ENCODE measurements around the gene CD2AP.

CD2AP gene

GRCh38 chr6:47581591-47581990 lies 104.0 kb downstream of the CD2AP start:
- Mint-ChIP-seq H3K9me3 (no peaks in the 10 kb centered on the region), H3K4me1 (peaks cover 3% of the 10 kb centered on the region), H3K27me3 (no peaks in the 10 kb centered on the region), H3K4me3 (no peak overlapping the region), H3K27ac (no peak overlapping the region), H3K36me3 (peaks cover 30% of the 10 kb centered on the region)
- DNase-seq (ENCODE audit: low spot score in 2 of 2) (no peak), ATAC-seq (ENCODE audit: low read depth) (peak; percentile 22)

- Mint-ChIP-seq H3K36me3 (peaks cover 52% of the 10 kb centered on the region), H3K4me1 (peaks cover 3% of the 10 kb centered on the region), H3K9me3 (no peaks in the 10 kb centered on the region), H3K27me3 (no peaks in the 10 kb centered on the region), H3K4me3 (no peak overlapping the region), H3K27ac (no peak overlapping the region)
- ATAC-seq (ENCODE audit: low read depth) (no peak), DNase-seq (ENCODE audit: low spot score in 2 of 2) (no peak)
Measured at GRCh38 chr6:47587493-47587892, 109.9 kb downstream of the CD2AP start.

- peaks cover 53% of the 10 kb centered on the region for H3K36me3 Mint-ChIP-seq
- DNase-seq (ENCODE audit: low spot score in 2 of 2), result no peak
- H3K4me1 Mint-ChIP-seq, result no peaks in the 10 kb centered on the region
- H3K27me3 Mint-ChIP-seq, result no peaks in the 10 kb centered on the region
- ATAC-seq (ENCODE audit: low read depth), result no peak
- H3K4me3 Mint-ChIP-seq, result no peak overlapping the region
- peak overlapping the region; percentile 39 for H3K27ac Mint-ChIP-seq
- H3K9me3 Mint-ChIP-seq, result peaks cover 1% of the 10 kb centered on the region
Measured at GRCh38 chr6:47592131-47592840, 114.7 kb downstream of the CD2AP start.

GRCh38 chr6:47593979-47594378 lies 116.4 kb downstream of the CD2AP start:
- DNase-seq (ENCODE audit: low spot score in 2 of 2), result no peak
- peaks cover 53% of the 10 kb centered on the region for H3K36me3 Mint-ChIP-seq
- H3K9me3 Mint-ChIP-seq, result peaks cover 1% of the 10 kb centered on the region
- ATAC-seq (ENCODE audit: low read depth), result no peak
- no peaks in the 10 kb centered on the region for H3K27me3 Mint-ChIP-seq
- no peak overlapping the region for H3K27ac Mint-ChIP-seq
- H3K4me3 Mint-ChIP-seq, result no peak overlapping the region
- no peaks in the 10 kb centered on the region for H3K4me1 Mint-ChIP-seq

- Mint-ChIP-seq H3K4me1 (no peaks in the 10 kb centered on the region), H3K9me3 (peaks cover 1% of the 10 kb centered on the region), H3K36me3 (peaks cover 39% of the 10 kb centered on the region), H3K27ac (no peak overlapping the region), H3K4me3 (no peak overlapping the region), H3K27me3 (no peaks in the 10 kb centered on the region)
- no peak for ATAC-seq (ENCODE audit: low read depth)
- DNase-seq (ENCODE audit: low spot score in 2 of 2), result no peak
Measured at GRCh38 chr6:47595785-47596184, 118.2 kb downstream of the CD2AP start.

- Mint-ChIP-seq H3K36me3 (peaks cover 36% of the 10 kb centered on the region), H3K27ac (no peak overlapping the region), H3K9me3 (peaks cover 1% of the 10 kb centered on the region), H3K4me3 (no peak overlapping the region), H3K27me3 (no peaks in the 10 kb centered on the region), H3K4me1 (no peaks in the 10 kb centered on the region)
- DNase-seq (ENCODE audit: low spot score in 2 of 2), result no peak
- no peak for ATAC-seq (ENCODE audit: low read depth)
Measured at GRCh38 chr6:47598367-47598766, 120.8 kb downstream of the CD2AP start.

GRCh38 chr6:47599512-47599911 lies 121.9 kb downstream of the CD2AP start:
- DNase-seq (ENCODE audit: low spot score in 2 of 2) (no peak), ATAC-seq (ENCODE audit: low read depth) (no peak)
- no peak overlapping the region for H3K4me3 Mint-ChIP-seq
- H3K36me3 Mint-ChIP-seq, result peaks cover 29% of the 10 kb centered on the region
- no peaks in the 10 kb centered on the region for H3K4me1 Mint-ChIP-seq
- peaks cover 1% of the 10 kb centered on the region for H3K9me3 Mint-ChIP-seq
- H3K27me3 Mint-ChIP-seq, result no peaks in the 10 kb centered on the region
- peak overlapping the region; percentile 31 for H3K27ac Mint-ChIP-seq

GRCh38 chr6:47603227-47603626 lies 125.6 kb downstream of the CD2AP start:
- Mint-ChIP-seq H3K36me3 (peaks cover 21% of the 10 kb centered on the region), H3K27ac (no peak overlapping the region), H3K27me3 (no peaks in the 10 kb centered on the region), H3K4me1 (no peaks in the 10 kb centered on the region), H3K9me3 (no peaks in the 10 kb centered on the region), H3K4me3 (no peak overlapping the region)
- ATAC-seq (ENCODE audit: low read depth) (no peak), DNase-seq (ENCODE audit: low spot score in 2 of 2) (no peak)

- DNase-seq (ENCODE audit: low spot score in 2 of 2) (no peak), ATAC-seq (ENCODE audit: low read depth) (no peak)
- Mint-ChIP-seq H3K27me3 (no peaks in the 10 kb centered on the region), H3K9me3 (no peaks in the 10 kb centered on the region), H3K4me3 (no peak overlapping the region), H3K27ac (no peak overlapping the region), H3K36me3 (peaks cover 21% of the 10 kb centered on the region), H3K4me1 (no peaks in the 10 kb centered on the region)
Measured at GRCh38 chr6:47603995-47604394, 126.4 kb downstream of the CD2AP start.

- peaks cover 51% of the 10 kb centered on the region for H3K36me3 Mint-ChIP-seq
- H3K27me3 Mint-ChIP-seq, result no peaks in the 10 kb centered on the region
- no peak overlapping the region for H3K4me3 Mint-ChIP-seq
- peaks cover 2% of the 10 kb centered on the region for H3K9me3 Mint-ChIP-seq
- DNase-seq (ENCODE audit: low spot score in 2 of 2) (no peak), ATAC-seq (ENCODE audit: low read depth) (no peak)
- H3K27ac Mint-ChIP-seq, result no peak overlapping the region
- no peaks in the 10 kb centered on the region for H3K4me1 Mint-ChIP-seq
Measured at GRCh38 chr6:47621838-47622449, 144.4 kb downstream of the CD2AP start.

- no peaks in the 10 kb centered on the region for H3K9me3 Mint-ChIP-seq
- H3K27me3 Mint-ChIP-seq, result no peaks in the 10 kb centered on the region
- H3K4me3 Mint-ChIP-seq, result no peak overlapping the region
- peaks cover 12% of the 10 kb centered on the region for H3K36me3 Mint-ChIP-seq
- no peak for DNase-seq (ENCODE audit: low spot score in 2 of 2)
- peaks cover under 1% of the 10 kb centered on the region for H3K4me1 Mint-ChIP-seq
- no peak overlapping the region for H3K27ac Mint-ChIP-seq
- ATAC-seq (ENCODE audit: low read depth), result no peak
Measured at GRCh38 chr6:47626782-47627181, 149.2 kb downstream of the CD2AP start.

- H3K27ac Mint-ChIP-seq, result peak overlapping the region; percentile 80
Measured at GRCh38 chr6:47628448-47629272, 151.1 kb downstream of the CD2AP start.

GRCh38 chr6:47629954-47630353 lies 152.4 kb downstream of the CD2AP start:
- DNase-seq (ENCODE audit: low spot score in 2 of 2) (no peak), ATAC-seq (ENCODE audit: low read depth) (no peak)
- H3K27me3 Mint-ChIP-seq, result no peaks in the 10 kb centered on the region
- no peaks in the 10 kb centered on the region for H3K36me3 Mint-ChIP-seq
- H3K9me3 Mint-ChIP-seq, result no peaks in the 10 kb centered on the region
- H3K27ac Mint-ChIP-seq, result peak overlapping the region; percentile 45
- H3K4me3 Mint-ChIP-seq, result no peak overlapping the region
- H3K4me1 Mint-ChIP-seq, result peaks cover 3% of the 10 kb centered on the region

More at GRCh38 chr6:47628448-47629272, 151.1 kb downstream of the CD2AP start:
- Mint-ChIP-seq H3K27me3 (no peaks in the 10 kb centered on the region), H3K4me1 (peaks cover 3% of the 10 kb centered on the region), H3K4me3 (no peak overlapping the region), H3K36me3 (peaks cover 4% of the 10 kb centered on the region), H3K9me3 (no peaks in the 10 kb centered on the region)
- no peak for ATAC-seq (ENCODE audit: low read depth)
- DNase-seq (ENCODE audit: low spot score in 2 of 2), result no peak

- no peaks in the 10 kb centered on the region for H3K9me3 Mint-ChIP-seq
- peaks cover 2% of the 10 kb centered on the region for H3K27me3 Mint-ChIP-seq
- H3K27ac Mint-ChIP-seq, result no peak overlapping the region
- ATAC-seq (ENCODE audit: low read depth) (no peak), DNase-seq (ENCODE audit: low spot score in 2 of 2) (no peak)
- H3K4me1 Mint-ChIP-seq, result peaks cover 3% of the 10 kb centered on the region
- H3K4me3 Mint-ChIP-seq, result no peak overlapping the region
- H3K36me3 Mint-ChIP-seq, result no peaks in the 10 kb centered on the region
Measured at GRCh38 chr6:47630587-47630986, 153.0 kb downstream of the CD2AP start.

All from memory B cell (primary cell).